Common myeloid progenitor, CD34-positive (primary cell): Measurements from ENCODE around the gene KLK10. TPM values are rescaled to one million over a fixed set of nuclear protein-coding genes. Genes with fewer than 3 reads are reported as not detected.

Experiments
- CTCF ChIA-PET: fragments of 350-600 bp; sonication (Branson Sonifier 250); formaldehyde crosslinking; loops from one replicate; lab custom pipeline; 2021; ENCODE audit warnings: antibody characterized with exemption; lab: Charles Lee
- POLR2A ChIA-PET: fragments of 350-600 bp; sonication (Branson Sonifier 250); formaldehyde crosslinking; loops from one replicate; lab custom pipeline; 2021; ENCODE audit warnings: antibody characterized with exemption; lab: Charles Lee
- DNase-seq, 3 donors: peaks; one replicate each; pipeline versions ENCODE4 v3.0.0 to v3.0.0-alpha.2; 2013
- H3K27ac ChIP-seq, 2 experiments: 1 replicate in 1 of 2; 2 replicates in 1 of 2; pipeline ENCODE4 v1.7.0; 2013; ENCODE audit warnings: inconsistent platforms in 2 of 2, low read length in 2 of 2, mild to moderate bottlenecking in 2 of 2, low read depth in 1 of 2, moderate library complexity in 1 of 2; ENCODE audit not compliant: severe bottlenecking in 2 of 2, insufficient read depth in 1 of 2, poor library complexity in 1 of 2
- H3K27me3 ChIP-seq, 5 experiments: replicated peaks in 2 of 5; 1 replicate in 3 of 5; 2 replicates in 2 of 5; pipeline versions ENCODE4 v1.6.1 to v1.7.0; 2013; ENCODE audit warnings: low read length in 4 of 5, mild to moderate bottlenecking in 2 of 5, moderate library complexity in 2 of 5, inconsistent platforms in 1 of 5; ENCODE audit not compliant: insufficient read depth in 5 of 5, control insufficient read depth in 4 of 5
- H3K36me3 ChIP-seq, 4 experiments: 1 replicate in 2 of 4; 2 replicates in 2 of 4; pipeline versions ENCODE4 v1.6.1 to v1.7.0; 2013; ENCODE audit warnings: low read length in 3 of 4, control low read depth in 1 of 4, mild to moderate bottlenecking in 1 of 4; ENCODE audit not compliant: control insufficient read depth in 4 of 4, insufficient read depth in 4 of 4
- H3K4me1 ChIP-seq, 4 experiments: 1 replicate in 3 of 4; 2 replicates in 1 of 4; pipeline versions ENCODE4 v1.6.1 to v1.7.1; 2013; ENCODE audit warnings: low read length in 3 of 4, mild to moderate bottlenecking in 3 of 4, control low read depth in 1 of 4, inconsistent platforms in 1 of 4, moderate library complexity in 1 of 4; ENCODE audit not compliant: control insufficient read depth in 4 of 4, insufficient read depth in 4 of 4; ENCODE audit errors: control extremely low read depth in 1 of 4
- H3K4me3 ChIP-seq, 7 experiments: 1 replicate in 4 of 7; 2 replicates in 3 of 7; pipeline versions ENCODE4 v1.5.1 to v1.7.0; 2013; ENCODE audit warnings: mild to moderate bottlenecking in 7 of 7, low read length in 6 of 7, moderate library complexity in 6 of 7, inconsistent platforms in 2 of 7, low read depth in 2 of 7, control low read depth in 1 of 7; ENCODE audit not compliant: insufficient read depth in 4 of 7, control insufficient read depth in 1 of 7; ENCODE audit errors: extremely low read depth in 1 of 7
- H3K9me3 ChIP-seq, 5 experiments: 1 replicate in 4 of 5; 2 replicates in 1 of 5; pipeline versions ENCODE4 v1.6.1 to v1.7.1; 2013; ENCODE audit warnings: low read length in 4 of 5, mild to moderate bottlenecking in 2 of 5, inconsistent platforms in 1 of 5, low read depth in 1 of 5, moderate library complexity in 1 of 5; ENCODE audit not compliant: control insufficient read depth in 4 of 5, insufficient read depth in 2 of 5; ENCODE audit errors: control extremely low read depth in 1 of 5
- WGBS: methylation state at CpG from one replicate; pipeline ENCODE4 v1.1.5; 2013; ENCODE audit not compliant: insufficient coverage; 5-methylcytosine and 5-hydroxymethylcytosine counted together
- polyA plus RNA-seq: library from polyadenylated mRNA; unstranded; fragments of 120-200 nt; gene quantifications from one replicate; pipeline ENCODE4 v1.2.1, GENCODE V29; 2013

KLK10 gene
- not detected for polyA plus RNA-seq

GRCh38 chr19:51019544-51019925 is at the start of gene KLK10:
Gene KLK10, minus strand, starts transcription at chr19:51019709. Its CDS starts 579 bp downstream, at chr19:51019130.
- no peak for DNase-seq
- POLR2A ChIA-PET: no interaction called here
- H3K27ac ChIP-seq: no peak within 1 kb of the TSS
- H3K4me3 ChIP-seq: peak within 1 kb of the TSS in 1 of 7 experiments; percentile 52
- peaks cover 0 to 2% (median 0%) of the 10 kb centered on the region in 5 experiments for H3K9me3 ChIP-seq
- 4% methylated on average over 5 of the region's 14 CpGs for WGBS
- CTCF ChIA-PET: interaction anchor here (0.7 to 2.5 kb wide), 3 partner anchors 9 to 623 kb away, joined by 3 to 15 read pairs (median 4); no protein-coding TSS in a partner anchor
- H3K27me3 ChIP-seq: peaks cover 3 to 86% (median 21%) of the 10 kb centered on the region in 5 experiments
- peaks cover 0 to 26% (median 10%) of the 10 kb centered on the region in 4 experiments for H3K4me1 ChIP-seq
- no peaks in the 10 kb centered on the region for H3K36me3 ChIP-seq

GRCh38 chr19:51066393-51067186 is 47.1 kb upstream of the KLK10 start:
- DNase-seq: no peak
- Histone ChIP-seq H3K36me3 (no peaks in the 10 kb centered on the region), H3K9me3 (peaks cover 0 to 2% (median 0%) of the 10 kb centered on the region in 5 experiments), H3K4me3 (no peak overlapping the region), H3K4me1 (peaks cover 0 to 3% (median under 1%) of the 10 kb centered on the region in 4 experiments), H3K27ac (no peak overlapping the region), H3K27me3 (peaks cover 12 to 60% (median 20%) of the 10 kb centered on the region in 5 experiments)
- CTCF ChIA-PET: no interaction called here
- POLR2A ChIA-PET: no interaction called here
- 57% methylated on average over 6 of the region's 7 CpGs for WGBS

- 11% methylated on average over 16 of the region's 25 CpGs for WGBS
- peaks cover 0 to 3% (median under 1%) of the 10 kb centered on the region in 4 experiments for H3K4me1 ChIP-seq
- H3K27ac ChIP-seq: no peak overlapping the region
- peaks cover 10 to 59% (median 20%) of the 10 kb centered on the region in 5 experiments for H3K27me3 ChIP-seq
- CTCF ChIA-PET: interaction anchor here (1.3 kb wide), 1 partner anchor 44 kb away, joined by 3 read pairs; no protein-coding TSS in a partner anchor
- H3K36me3 ChIP-seq: no peaks in the 10 kb centered on the region
- peak in 1 of 3 donors; percentile 8 for DNase-seq
- peaks cover 0 to 2% (median 0%) of the 10 kb centered on the region in 5 experiments for H3K9me3 ChIP-seq
- H3K4me3 ChIP-seq: peak overlapping the region in 5 of 7 experiments; percentile 26 to 61 (median 46)
- POLR2A ChIA-PET: no interaction called here
These were observed 45.9 kb upstream of the KLK10 start for GRCh38 chr19:51065221-51065960.

GRCh38 chr19:51064534-51065220 is 45.2 kb upstream of the KLK10 start, which contains the start of gene KLK13:
Gene KLK13, minus strand, starts transcription at chr19:51065092. Its CDS starts 25 bp downstream, at chr19:51065067.
- WGBS: 15% methylated on average over 8 of the region's 38 CpGs
- POLR2A ChIA-PET: no interaction called here

GRCh38 chr19:51063664-51064063 is 44.2 kb upstream of the KLK10 start:
- DNase-seq: no peak
- 98% methylated on average over 5 of the region's 7 CpGs for WGBS
- POLR2A ChIA-PET: interaction anchor here (0.7 kb wide), 1 partner anchor 16 kb away, joined by 3 read pairs; no protein-coding TSS in a partner anchor
- no peak overlapping the region for H3K27ac ChIP-seq
- H3K36me3 ChIP-seq: no peaks in the 10 kb centered on the region
- CTCF ChIA-PET: no interaction called here
- no peak overlapping the region for H3K4me3 ChIP-seq
- peaks cover 0 to 3% (median under 1%) of the 10 kb centered on the region in 4 experiments for H3K4me1 ChIP-seq
- H3K9me3 ChIP-seq: peaks cover 0 to 2% (median 0%) of the 10 kb centered on the region in 5 experiments
- peaks cover 8 to 71% (median 20%) of the 10 kb centered on the region in 5 experiments for H3K27me3 ChIP-seq

More at GRCh38 chr19:51064534-51065220, 45.2 kb upstream of the KLK10 start, which contains the start of gene KLK13:
- peak; percentile 3 to 19 (median 9) for DNase-seq
- H3K27ac ChIP-seq: no peak within 1 kb of the TSS
- CTCF ChIA-PET: interaction anchor here (1.3 kb wide), 1 partner anchor 44 kb away, joined by 3 read pairs; no protein-coding TSS in a partner anchor
- H3K4me3 ChIP-seq: peak within 1 kb of the TSS in 5 of 7 experiments; percentile 26 to 61 (median 46)
- peaks cover 0 to 3% (median under 1%) of the 10 kb centered on the region in 4 experiments for H3K4me1 ChIP-seq
- no peaks in the 10 kb centered on the region for H3K36me3 ChIP-seq
- H3K9me3 ChIP-seq: peaks cover 0 to 2% (median 0%) of the 10 kb centered on the region in 5 experiments
- H3K27me3 ChIP-seq: peaks cover 9 to 67% (median 20%) of the 10 kb centered on the region in 5 experiments

GRCh38 chr19:51060973-51061372 is 41.5 kb upstream of the KLK10 start:
- Histone ChIP-seq H3K4me3 (no peak overlapping the region), H3K27ac (no peak overlapping the region), H3K36me3 (no peaks in the 10 kb centered on the region), H3K4me1 (peaks cover 0 to 3% (median under 1%) of the 10 kb centered on the region in 4 experiments), H3K9me3 (peaks cover 0 to 2% (median 0%) of the 10 kb centered on the region in 5 experiments), H3K27me3 (peaks cover 5 to 68% (median 28%) of the 10 kb centered on the region in 5 experiments)
- 43% methylated on average over 1 of the region's 1 CpG for WGBS
- ChIA-PET POLR2A (no interaction called here), CTCF (no interaction called here)
- DNase-seq: no peak
